Kidney tubule cell (primary cell): ENCODE results near the gene ATP13A1.

Experiments used
- DNase-seq: peaks from one replicate; pipeline ENCODE4 v3.0.0-alpha.2; 2018; ENCODE audit warnings: low spot score

ATP13A1 gene

GRCh38 chr19:19643158-19644053, 20.1 kb downstream of the ATP13A1 start, which contains the start of gene GMIP:
Gene GMIP (minus strand): TSS chr19:19643657. CDS start chr19:19643529, 128 bp downstream.
- peak; percentile 70 for DNase-seq

- no peak for DNase-seq
Observed at GRCh38 chr19:19642506-19643157, 20.8 kb downstream of the ATP13A1 start.

- no peak for DNase-seq
Observed at GRCh38 chr19:19637523-19638251, 25.8 kb downstream of the ATP13A1 start.

- no peak for DNase-seq
Observed at GRCh38 chr19:19637186-19637522, 26.3 kb downstream of the ATP13A1 start.

GRCh38 chr19:19636573-19637185, 26.8 kb downstream of the ATP13A1 start:
- DNase-seq, result no peak

GRCh38 chr19:19635313-19635702, 28.2 kb downstream of the ATP13A1 start:
- no peak for DNase-seq

- no peak for DNase-seq
Observed at GRCh38 chr19:19634516-19635312, 28.8 kb downstream of the ATP13A1 start.

GRCh38 chr19:19633711-19634515, 29.6 kb downstream of the ATP13A1 start:
- DNase-seq, result no peak

GRCh38 chr19:19632661-19633060, 30.8 kb downstream of the ATP13A1 start:
- no peak for DNase-seq

GRCh38 chr19:19631346-19631745, 32.1 kb downstream of the ATP13A1 start:
- DNase-seq, result no peak

GRCh38 chr19:19630426-19630825, 33.0 kb downstream of the ATP13A1 start:
- DNase-seq, result no peak

GRCh38 chr19:19630062-19630414, 33.4 kb downstream of the ATP13A1 start:
- DNase-seq, result no peak

GRCh38 chr19:19628501-19629134, 34.9 kb downstream of the ATP13A1 start:
- peak; percentile 83 for DNase-seq

GRCh38 chr19:19627621-19628500, 35.6 kb downstream of the ATP13A1 start, which contains the start of gene LPAR2:
Gene LPAR2 (minus strand): TSS chr19:19628220. CDS start chr19:19627275, 945 bp downstream.
- peak; percentile 78 for DNase-seq

GRCh38 chr19:19626516-19627472, 36.7 kb downstream of the ATP13A1 start:
- DNase-seq, result no peak

GRCh38 chr19:19624032-19624570, 39.4 kb downstream of the ATP13A1 start:
- DNase-seq, result no peak

- no peak for DNase-seq
Observed at GRCh38 chr19:19623383-19623782, 40.1 kb downstream of the ATP13A1 start.

GRCh38 chr19:19619849-19620210, 43.6 kb downstream of the ATP13A1 start:
- DNase-seq, result no peak
